AG09309 (cell line): Measurements from ENCODE around the gene SURF2.

Source experiments
- DNase-seq: peaks from one replicate; pipeline ENCODE4 v3.0.0-alpha.2; 2010; ENCODE audit warnings: low read depth
- H3K4me3 ChIP-seq: 2 replicates; pipeline ENCODE4 v1.5.1; 2011; ENCODE audit warnings: mild to moderate bottlenecking, low read depth, low read length, moderate library complexity; ENCODE audit not compliant: control insufficient read depth
- CTCF ChIP-seq: IDR thresholded peaks from 2 replicates; pipeline ENCODE4 v1.5.1; 2011; ENCODE audit warnings: mild to moderate bottlenecking, low read depth, low read length, inconsistent platforms; ENCODE audit not compliant: insufficient read depth, control insufficient read depth; ENCODE audit errors: missing control alignments

The SURF2 gene

GRCh38 chr9:133368249-133368881, 12.0 kb downstream of the SURF2 start:
- H3K4me3 ChIP-seq = no peak overlapping the region
- TF ChIP-seq CTCF = no peak
- DNase-seq = no peak

GRCh38 chr9:133369422-133369821, 13.1 kb downstream of the SURF2 start:
- DNase-seq = no peak
- H3K4me3 ChIP-seq = no peak overlapping the region
- no peak for TF ChIP-seq CTCF

GRCh38 chr9:133369933-133370332, 13.6 kb downstream of the SURF2 start:
- no peak for DNase-seq
- H3K4me3 ChIP-seq = no peak overlapping the region
- TF ChIP-seq CTCF = no peak

- H3K4me3 ChIP-seq = no peak overlapping the region
- no peak for DNase-seq
- TF ChIP-seq CTCF = no peak
These were observed 14.3 kb downstream of the SURF2 start for GRCh38 chr9:133370685-133371084.

GRCh38 chr9:133371261-133371711, 14.9 kb downstream of the SURF2 start:
- H3K4me3 ChIP-seq = no peak overlapping the region
- TF ChIP-seq CTCF = no peak

GRCh38 chr9:133372144-133372543, 15.8 kb downstream of the SURF2 start:
- TF ChIP-seq CTCF = no peak
- no peak for DNase-seq
- H3K4me3 ChIP-seq = no peak overlapping the region

More at GRCh38 chr9:133371261-133371711, 14.9 kb downstream of the SURF2 start:
- no peak for DNase-seq
